GM23248 (cell line): ENCODE measurements around the gene ZBTB17. TPM values are rescaled to one million over a fixed set of nuclear protein-coding genes. Genes with fewer than 3 reads are reported as not detected.

ENCODE experiments used
- DNase-seq: peaks from one replicate; pipeline ENCODE4 v3.0.0-alpha.2; 2015
- H2AFZ ChIP-seq: fragments of 200-600 bp; sonication (generic); 2 replicates; pipeline ENCODE4 v1.6.1; 2016; ENCODE audit warnings: antibody characterized with exemption
- H3F3A ChIP-seq: fragments of 200-600 bp; sonication (generic); 2 replicates; pipeline ENCODE4 v1.6.1; 2016; ENCODE audit warnings: mild to moderate bottlenecking, antibody characterized with exemption, mixed run types; ENCODE audit not compliant: insufficient read depth
- H3K27ac ChIP-seq: fragments of 200-600 bp; sonication (generic); 2 replicates; pipeline ENCODE4 v1.5.1; 2016; ENCODE audit warnings: mild to moderate bottlenecking
- H3K27me3 ChIP-seq: fragments of 200-600 bp; sonication (generic); replicated peaks from 2 replicates; pipeline ENCODE4 v1.6.1; 2016; ENCODE audit warnings: mild to moderate bottlenecking; ENCODE audit not compliant: insufficient read depth
- H3K36me3 ChIP-seq: fragments of 200-600 bp; sonication (generic); 2 replicates; pipeline ENCODE4 v1.6.1; 2016; ENCODE audit warnings: low read depth, mild to moderate bottlenecking
- H3K4me1 ChIP-seq: fragments of 200-600 bp; sonication (generic); 2 replicates; pipeline ENCODE4 v1.6.1; 2016; ENCODE audit warnings: mild to moderate bottlenecking; ENCODE audit not compliant: insufficient read depth
- H3K4me2 ChIP-seq: fragments of 200-600 bp; sonication (generic); one replicate; pipeline ENCODE4 v1.6.1; 2016; ENCODE audit warnings: mild to moderate bottlenecking; ENCODE audit not compliant: unreplicated experiment
- H3K4me3 ChIP-seq: fragments of 200-600 bp; sonication (generic); 2 replicates; pipeline ENCODE4 v1.5.1; 2016; ENCODE audit warnings: mild to moderate bottlenecking
- H3K79me2 ChIP-seq: fragments of 200-600 bp; sonication (generic); 2 replicates; pipeline ENCODE4 v1.6.1; 2016; ENCODE audit warnings: mild to moderate bottlenecking; ENCODE audit not compliant: insufficient read depth
- H3K9ac ChIP-seq: fragments of 200-600 bp; sonication (generic); 2 replicates; pipeline ENCODE4 v1.6.1; 2016; ENCODE audit warnings: mild to moderate bottlenecking
- H3K9me2 ChIP-seq: fragments of 200-600 bp; sonication (generic); 2 replicates; pipeline ENCODE4 v1.6.1; 2016; ENCODE audit warnings: mixed run types, mild to moderate bottlenecking, moderate library complexity; ENCODE audit not compliant: insufficient read depth
- H3K9me3 ChIP-seq: fragments of 200-600 bp; sonication (generic); one replicate; pipeline ENCODE4 v1.6.1; 2017; ENCODE audit warnings: low read depth
- H4K20me1 ChIP-seq: fragments of 200-600 bp; sonication (generic); 2 replicates; pipeline ENCODE4 v1.6.0; 2016; ENCODE audit not compliant: insufficient read depth
- EZH2 ChIP-seq: fragments of 200-600 bp; sonication (generic); IDR thresholded peaks from 2 replicates; pipeline ENCODE4 v1.6.1; 2018; ENCODE audit warnings: antibody characterized with exemption, mild to moderate bottlenecking; ENCODE audit not compliant: insufficient read depth, poor library complexity, severe bottlenecking
- EZH2phosphoT487 ChIP-seq: fragments of 200-600 bp; sonication (generic); IDR thresholded peaks from 2 replicates; pipeline ENCODE4 v1.6.1; 2018; ENCODE audit warnings: antibody characterized with exemption, moderate library complexity, mild to moderate bottlenecking, low read depth; ENCODE audit not compliant: insufficient read depth
- WGBS, 2 experiments: methylation state at CpG; one replicate each; pipeline ENCODE4 v1.1.6; 2015 to 2017; ENCODE audit warnings: low lambda C conversion rate in 2 of 2, low coverage in 1 of 2; ENCODE audit errors: missing lambda C conversion rate in 2 of 2; 5-methylcytosine and 5-hydroxymethylcytosine counted together
- in situ Hi-C: fragments of 300-500 bp; cut with MboI; formaldehyde crosslinking; loops from 2 replicates; pipeline ENCODE4 v1.15.0; 2020
- polyA plus RNA-seq: library from polyadenylated mRNA; unstranded; fragments of >200 nt; fragmentation: Nextera tagmentation; extraction: Ambion mirVana; gene quantifications from 2 replicates; pipeline ENCODE4 v1.2.1, GENCODE V29; 2016
- total RNA-seq: library from RNA; depleted of rRNA; stranded (reverse); fragments of >200 nt; shearing (Covaris generic); gene quantifications from 2 replicates; pipeline ENCODE4 v1.2.3, GENCODE V29; 2014

Gene ZBTB17
- total and polyA plus RNA-seq, 2 experiments from 2014 or later: 20.5 to 33.2 TPM

GRCh38 chr1:15933684-15934083 lies 42.2 kb downstream of the ZBTB17 start:
- no peaks in the 10 kb centered on the region for H3K9me3 ChIP-seq
- H3K9ac ChIP-seq: no peak overlapping the region
- H3K4me2 ChIP-seq: no peak overlapping the region
- H3K36me3 ChIP-seq: peaks cover 36% of the 10 kb centered on the region
- no peak overlapping the region for H2AFZ ChIP-seq
- H4K20me1 ChIP-seq: no peaks in the 10 kb centered on the region
- H3K4me1 ChIP-seq: no peaks in the 10 kb centered on the region
- in situ Hi-C loops: no loop called here
- peaks cover 31% of the 10 kb centered on the region for H3K79me2 ChIP-seq
- H3K4me3 ChIP-seq: no peak overlapping the region
- H3K9me2 ChIP-seq: no peaks in the 10 kb centered on the region
- TF ChIP-seq EZH2phosphoT487 (no peak), EZH2 (no peak)
- WGBS, 2 experiments: 70 to 71% methylated on average over 5 of the region's 5 CpGs
- no peak overlapping the region for H3K27ac ChIP-seq
- H3K27me3 ChIP-seq: no peaks in the 10 kb centered on the region
- DNase-seq: no peak
- H3F3A ChIP-seq: peaks cover 9% of the 10 kb centered on the region

DNA sequence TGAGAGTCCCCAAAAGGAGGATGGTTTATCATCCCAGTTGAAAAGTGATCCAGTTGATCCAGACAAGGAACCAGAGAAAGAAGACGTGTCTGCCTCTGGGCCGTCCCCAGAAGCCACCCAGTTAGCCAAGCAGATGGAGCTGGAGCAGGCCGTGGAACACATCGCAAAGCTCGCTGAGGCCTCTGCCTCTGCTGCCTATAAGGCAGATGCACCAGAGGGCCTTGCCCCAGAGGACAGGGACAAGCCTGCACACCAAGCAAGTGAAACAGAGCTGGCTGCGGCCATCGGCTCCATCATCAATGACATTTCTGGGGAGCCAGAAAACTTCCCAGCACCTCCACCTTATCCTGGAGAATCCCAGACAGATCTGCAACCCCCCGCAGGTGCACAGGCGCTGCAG lies 43.3 kb downstream of the ZBTB17 start:
- Histone ChIP-seq H3K4me1 (no peaks in the 10 kb centered on the region), H3K27me3 (no peaks in the 10 kb centered on the region), H3K79me2 (peaks cover 40% of the 10 kb centered on the region), H3K36me3 (peaks cover 42% of the 10 kb centered on the region), H3K4me3 (no peak overlapping the region), H3K4me2 (no peak overlapping the region), H3K9ac (no peak overlapping the region), H4K20me1 (no peaks in the 10 kb centered on the region), H2AFZ (no peak overlapping the region), H3K9me2 (no peaks in the 10 kb centered on the region), H3K27ac (no peak overlapping the region), H3K9me3 (no peaks in the 10 kb centered on the region), H3F3A (no peaks in the 10 kb centered on the region)
- no peak for DNase-seq
- TF ChIP-seq EZH2: no peak
- no peak for TF ChIP-seq EZH2phosphoT487
- in situ Hi-C loops: no loop called here
- WGBS, 2 experiments: 95 to 96% methylated on average over 7 to 9 of the region's 9 CpGs

GRCh38 chr1:15931884-15932283 lies 44.0 kb downstream of the ZBTB17 start:
- no peak for DNase-seq
- no peak overlapping the region for H3K4me2 ChIP-seq
- no peaks in the 10 kb centered on the region for H4K20me1 ChIP-seq
- no peak overlapping the region for H2AFZ ChIP-seq
- 97 to 99% methylated on average over 19 of the region's 19 CpGs for WGBS, 2 experiments
- H3K79me2 ChIP-seq: peaks cover 47% of the 10 kb centered on the region
- H3K27me3 ChIP-seq: no peaks in the 10 kb centered on the region
- H3K9me3 ChIP-seq: no peaks in the 10 kb centered on the region
- H3K27ac ChIP-seq: no peak overlapping the region
- H3K4me3 ChIP-seq: no peak overlapping the region
- peaks cover 46% of the 10 kb centered on the region for H3K36me3 ChIP-seq
- no peaks in the 10 kb centered on the region for H3K9me2 ChIP-seq
- H3K4me1 ChIP-seq: no peaks in the 10 kb centered on the region
- in situ Hi-C loops: no loop called here
- TF ChIP-seq EZH2: no peak
- no peak for TF ChIP-seq EZH2phosphoT487
- H3K9ac ChIP-seq: no peak overlapping the region
- no peaks in the 10 kb centered on the region for H3F3A ChIP-seq

DNA sequence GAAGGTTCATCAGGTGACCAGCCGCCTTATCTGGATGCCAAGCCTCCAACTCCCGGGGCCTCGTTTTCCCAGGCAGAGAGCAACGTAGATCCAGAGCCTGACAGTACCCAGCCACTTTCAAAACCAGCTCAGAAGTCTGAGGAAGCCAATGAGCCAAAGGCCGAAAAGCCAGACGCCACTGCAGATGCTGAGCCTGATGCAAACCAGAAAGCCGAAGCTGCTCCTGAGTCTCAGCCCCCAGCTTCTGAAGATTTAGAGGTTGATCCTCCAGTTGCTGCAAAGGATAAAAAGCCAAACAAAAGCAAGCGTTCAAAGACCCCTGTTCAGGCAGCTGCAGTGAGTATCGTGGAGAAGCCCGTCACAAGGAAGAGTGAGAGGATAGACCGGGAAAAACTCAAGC lies 44.5 kb downstream of the ZBTB17 start:
- Histone ChIP-seq H3K9ac (no peak overlapping the region), H3K27me3 (no peaks in the 10 kb centered on the region), H3K36me3 (peaks cover 46% of the 10 kb centered on the region), H3K9me3 (no peaks in the 10 kb centered on the region), H4K20me1 (no peaks in the 10 kb centered on the region), H3K4me2 (no peak overlapping the region), H3K4me3 (no peak overlapping the region), H2AFZ (no peak overlapping the region), H3K4me1 (no peaks in the 10 kb centered on the region), H3K27ac (no peak overlapping the region), H3F3A (no peaks in the 10 kb centered on the region), H3K9me2 (no peaks in the 10 kb centered on the region), H3K79me2 (peaks cover 47% of the 10 kb centered on the region)
- WGBS, 2 experiments: 93 to 96% methylated on average over 11 of the region's 11 CpGs
- no peak for TF ChIP-seq EZH2phosphoT487
- TF ChIP-seq EZH2: no peak
- in situ Hi-C loops: no loop called here
- no peak for DNase-seq
